Liver (tissue), 9 donors: Measurements from ENCODE around the gene GGA2. TPM values are rescaled to one million over a fixed set of nuclear protein-coding genes. Genes with fewer than 3 reads are reported as not detected.
A peak's percentile ranks its signal among the peaks of the same experiment; 100 is the strongest.

Source experiments
- DNase-seq: peaks from one replicate; pipeline ENCODE4 v3.0.0-alpha.2; 2017; ENCODE audit warnings: low spot score
- H3K27ac ChIP-seq, 2 donors: one replicate each; pipeline ENCODE4 v1.7.0; 2013; ENCODE audit warnings: inconsistent platforms in 2 of 2, low read length in 2 of 2, control low read depth in 1 of 2, low read depth in 1 of 2, mild to moderate bottlenecking in 1 of 2
- H3K27me3 ChIP-seq, 4 donors: one replicate each; pipeline versions ENCODE4 v1.6.1 to v1.7.0; 2013; ENCODE audit warnings: low read length in 3 of 4, inconsistent platforms in 1 of 4, mild to moderate bottlenecking in 1 of 4, moderate library complexity in 1 of 4; ENCODE audit not compliant: control insufficient read depth in 4 of 4, insufficient read depth in 4 of 4
- H3K36me3 ChIP-seq, 4 donors: one replicate each; pipeline versions ENCODE4 v1.6.1 to v1.7.0; 2013; ENCODE audit warnings: low read length in 3 of 4, mild to moderate bottlenecking in 3 of 4, low read depth in 1 of 4, moderate library complexity in 1 of 4; ENCODE audit not compliant: control insufficient read depth in 4 of 4, insufficient read depth in 3 of 4
- H3K4me1 ChIP-seq, 4 donors: one replicate each; pipeline versions ENCODE4 v1.6.1 to v1.7.0; 2013; ENCODE audit warnings: low read length in 3 of 4, mild to moderate bottlenecking in 3 of 4, moderate library complexity in 1 of 4; ENCODE audit not compliant: control insufficient read depth in 4 of 4, insufficient read depth in 4 of 4
- H3K4me3 ChIP-seq, 3 donors: one replicate each; pipeline versions ENCODE4 v1.6.1 to v1.7.0; 2013; ENCODE audit warnings: low read length in 3 of 3, control low read depth in 1 of 3, low read depth in 1 of 3, mild to moderate bottlenecking in 1 of 3
- H3K9ac ChIP-seq, 2 donors: one replicate each; pipeline ENCODE4 v1.7.0; 2013; ENCODE audit warnings: low read length in 2 of 2, mild to moderate bottlenecking in 2 of 2, moderate library complexity in 2 of 2, control low read depth in 1 of 2, low read depth in 1 of 2
- H3K9me3 ChIP-seq, 4 donors: one replicate each; pipeline versions ENCODE4 v1.6.1 to v1.7.0; 2013; ENCODE audit warnings: low read length in 3 of 4; ENCODE audit not compliant: control insufficient read depth in 4 of 4
- ATF3 ChIP-seq: IDR thresholded peaks from 2 replicates; pipeline ENCODE4 v1.6.1; 2016; ENCODE audit warnings: antibody characterized with exemption
- CTCF ChIP-seq: fragments of 150-350 bp; IDR thresholded peaks from 2 replicates; pipeline ENCODE4 v1.5.1; 2017; ENCODE audit warnings: improper control_type of control experiment, low read depth, low read length; ENCODE audit not compliant: missing input control
- EGR1 ChIP-seq, 2 donors: IDR thresholded peaks; 2 replicates each; pipeline ENCODE4 v1.6.1; 2016 to 2018; ENCODE audit warnings: antibody characterized with exemption in 2 of 2, low read depth in 2 of 2
- FOXA1 ChIP-seq: IDR thresholded peaks from 2 replicates; pipeline ENCODE4 v1.6.1; 2016; ENCODE audit warnings: antibody characterized with exemption
- FOXA2 ChIP-seq: IDR thresholded peaks from 2 replicates; pipeline ENCODE4 v1.6.1; 2016; ENCODE audit warnings: antibody characterized with exemption
- GABPA ChIP-seq, 2 donors: IDR thresholded peaks in 1 of 2; conservative IDR thresholded peaks in 1 of 2; 2 replicates each; pipeline ENCODE4 v1.6.1; 2016; ENCODE audit warnings: antibody characterized with exemption in 2 of 2, mild to moderate bottlenecking in 1 of 2, moderate library complexity in 1 of 2
- HNF4A ChIP-seq, 2 donors: conservative IDR thresholded peaks; 2 replicates each; pipeline ENCODE4 v1.6.1; 2016; ENCODE audit warnings: antibody characterized with exemption in 2 of 2, mild to moderate bottlenecking in 2 of 2
- HNF4G ChIP-seq: IDR thresholded peaks from 2 replicates; pipeline ENCODE4 v1.6.1; 2016; ENCODE audit warnings: antibody characterized with exemption
- JUND ChIP-seq, 2 donors: IDR thresholded peaks; 2 replicates each; pipeline ENCODE4 v1.6.1; 2016; ENCODE audit warnings: antibody characterized with exemption in 2 of 2
- MAX ChIP-seq: IDR thresholded peaks from 2 replicates; pipeline ENCODE4 v1.6.1; 2016; ENCODE audit warnings: antibody characterized with exemption
- NR2F2 ChIP-seq: IDR thresholded peaks from 2 replicates; pipeline ENCODE4 v1.6.1; 2016; ENCODE audit warnings: antibody characterized with exemption
- REST ChIP-seq: IDR thresholded peaks from 2 replicates; pipeline ENCODE4 v1.6.1; 2016; ENCODE audit warnings: antibody characterized with exemption, mild to moderate bottlenecking
- RXRA ChIP-seq, 2 donors: IDR thresholded peaks; 2 replicates each; pipeline ENCODE4 v1.6.1; 2017 to 2018; ENCODE audit warnings: antibody characterized with exemption in 2 of 2, mild to moderate bottlenecking in 1 of 2
- YY1 ChIP-seq: IDR thresholded peaks from 2 replicates; pipeline ENCODE4 v1.6.1; 2016; ENCODE audit warnings: antibody characterized with exemption, mild to moderate bottlenecking
- ZBTB33 ChIP-seq: IDR thresholded peaks from 2 replicates; pipeline ENCODE4 v1.6.1; 2016; ENCODE audit warnings: antibody characterized with exemption
- WGBS: extraction: QIAGEN DNeasy Blood & Tissue Kit; methylation state at CpG from one replicate; pipeline ENCODE4 v1.1.7; 2013; 5-methylcytosine and 5-hydroxymethylcytosine counted together
- polyA plus RNA-seq, 2 donors: library from polyadenylated mRNA; stranded (reverse) in 1 of 2; unstranded in 1 of 2; fragments of 200-250 nt in 1 of 2; fragments of >200 nt in 1 of 2; fragmentation: Nextera tagmentation in 1 of 2; extraction: Ambion mirVana in 1 of 2; gene quantifications; one replicate each; pipeline versions ENCODE4 v1.2.1 to v1.2.3, GENCODE V29; 2013 to 2015
- total RNA-seq, 2 donors: library from RNA; depleted of rRNA; stranded (reverse); fragments of >200 nt; gene quantifications; one replicate each; pipeline ENCODE4 v1.2.3, GENCODE V29; 2014
- donor health status: healthy.
- donor health status: healthy.
- donor health status: healthy.
- donor health status: healthy.
- donor health status: healthy.

GGA2 gene
- total and polyA plus RNA-seq, 4 donors, result 8.4 to 23.9 (median 16.0) TPM

- TF ChIP-seq HNF4G (no peak), ZBTB33 (no peak), FOXA2 (no peak), EGR1 (IDR thresholded peaks at IDR 0.05; ENCODE audit: low read depth in 2 of 2) (no peak)
- H3K27me3 ChIP-seq, result no peaks in the 10 kb centered on the region
- no peaks in the 10 kb centered on the region for H3K9me3 ChIP-seq
- H3K36me3 ChIP-seq, result peaks cover 0 to 2% (median 0%) of the 10 kb centered on the region in 4 donors
- H3K4me3 ChIP-seq, result no peak overlapping the region
- H3K27ac ChIP-seq, result peak overlapping the region in 1 of 2 donors; percentile 72
- 95% methylated on average over 9 of the region's 9 CpGs for WGBS
- H3K9ac ChIP-seq, result no peak overlapping the region
- H3K4me1 ChIP-seq, result peaks cover 16 to 35% (median 26%) of the 10 kb centered on the region in 4 donors
- no peak for DNase-seq
These were observed 5.1 kb downstream of the GGA2 start for GRCh38 chr16:23505180-23505665.

- Histone ChIP-seq H3K27ac (peak overlapping the region in 1 of 2 donors; percentile 72), H3K9ac (no peak overlapping the region), H3K4me3 (no peak overlapping the region)
These were observed 5.7 kb downstream of the GGA2 start for GRCh38 chr16:23504453-23505179.

GRCh38 chr16:23504076-23504452 lies 6.2 kb downstream of the GGA2 start:
- no peak overlapping the region for H3K4me3 ChIP-seq
- peak overlapping the region in 1 of 2 donors; percentile 72 for H3K27ac ChIP-seq
- no peak for DNase-seq
- H3K9ac ChIP-seq, result no peak overlapping the region
- H3K9me3 ChIP-seq, result no peaks in the 10 kb centered on the region
- no peaks in the 10 kb centered on the region for H3K27me3 ChIP-seq
- TF ChIP-seq GABPA (IDR thresholded peaks at IDR 0.05 in 1 of 2, conservative IDR thresholded peaks at IDR 0.05 in 1 of 2) (no peak), CTCF (no peak), FOXA2 (no peak), YY1 (no peak), MAX (no peak), ZBTB33 (no peak), HNF4A (conservative IDR thresholded peaks at IDR 0.05) (no peak), NR2F2 (no peak), ATF3 (no peak), HNF4G (no peak), REST (no peak), EGR1 (IDR thresholded peaks at IDR 0.05; ENCODE audit: low read depth in 2 of 2) (no peak)
- 89% methylated on average over 5 of the region's 5 CpGs for WGBS
- H3K36me3 ChIP-seq, result peaks cover 0 to 2% (median 0%) of the 10 kb centered on the region in 4 donors
- H3K4me1 ChIP-seq, result peaks cover 16 to 28% (median 21%) of the 10 kb centered on the region in 4 donors

More at GRCh38 chr16:23504453-23505179, 5.7 kb downstream of the GGA2 start:
- no peaks in the 10 kb centered on the region for H3K27me3 ChIP-seq
- H3K36me3 ChIP-seq, result peaks cover 0 to 2% (median 0%) of the 10 kb centered on the region in 4 donors
- TF ChIP-seq RXRA (IDR thresholded peaks at IDR 0.05), result peak in 1 of 2 donors; percentile 11
- TF ChIP-seq JUND (IDR thresholded peaks at IDR 0.05), result peak in 1 of 2 donors; percentile 26
- no peak for TF ChIP-seq YY1
- TF ChIP-seq FOXA1, result no peak
- WGBS, result 58% methylated on average over 13 of the region's 13 CpGs
- no peak for DNase-seq
- peaks cover 16 to 33% (median 25%) of the 10 kb centered on the region in 4 donors for H3K4me1 ChIP-seq
- no peaks in the 10 kb centered on the region for H3K9me3 ChIP-seq
